Measurements from ENCODE around the gene SFRP2. TPM values are rescaled to one million over a fixed set of nuclear protein-coding genes. Genes with fewer than 3 reads are reported as not detected.

The SFRP2 gene
- total RNA-seq, 1 donor from 2014 or later = 203 TPM

GRCh38 chr4:153773236-153773690, 15.6 kb downstream of the SFRP2 start:
- Mint-ChIP-seq H3K27me3 (ENCODE audit: low read depth) (no peaks in the 10 kb centered on the region), H3K36me3 (ENCODE audit: low read depth) (peaks cover 33% of the 10 kb centered on the region), H3K9me3 (peaks cover 3% of the 10 kb centered on the region), H3K4me3 (no peak overlapping the region), H3K4me1 (peaks cover 13% of the 10 kb centered on the region), H3K27ac (ENCODE audit: unreplicated experiment) (no peak overlapping the region)
- no peak for TF ChIP-seq CTCF (conservative IDR thresholded peaks at IDR 0.05)
- DNase-seq (ENCODE audit: low read depth, low spot score) = no peak

GRCh38 chr4:153771046-153771445, 17.8 kb downstream of the SFRP2 start:
- DNase-seq (ENCODE audit: low read depth, low spot score) = no peak
- peaks cover 17% of the 10 kb centered on the region for H3K4me1 Mint-ChIP-seq
- TF ChIP-seq CTCF (conservative IDR thresholded peaks at IDR 0.05) = no peak
- H3K27ac Mint-ChIP-seq (ENCODE audit: unreplicated experiment) = no peak overlapping the region
- no peaks in the 10 kb centered on the region for H3K27me3 Mint-ChIP-seq (ENCODE audit: low read depth)
- no peak overlapping the region for H3K4me3 Mint-ChIP-seq
- peaks cover 24% of the 10 kb centered on the region for H3K36me3 Mint-ChIP-seq (ENCODE audit: low read depth)
- H3K9me3 Mint-ChIP-seq = peaks cover 2% of the 10 kb centered on the region

- TF ChIP-seq CTCF (conservative IDR thresholded peaks at IDR 0.05) = no peak
- Mint-ChIP-seq H3K4me3 (no peak overlapping the region), H3K9me3 (peaks cover 3% of the 10 kb centered on the region), H3K4me1 (peaks cover 60% of the 10 kb centered on the region), H3K27me3 (ENCODE audit: low read depth) (no peaks in the 10 kb centered on the region), H3K36me3 (ENCODE audit: low read depth) (peaks cover 15% of the 10 kb centered on the region), H3K27ac (ENCODE audit: unreplicated experiment) (no peak overlapping the region)
- no peak for DNase-seq (ENCODE audit: low read depth, low spot score)
These were observed 22.1 kb downstream of the SFRP2 start for GRCh38 chr4:153766758-153767157.

GRCh38 chr4:153765894-153766293, 23.0 kb downstream of the SFRP2 start:
- H3K9me3 Mint-ChIP-seq = peaks cover 3% of the 10 kb centered on the region
- H3K4me3 Mint-ChIP-seq = peak overlapping the region; percentile 67

GRCh38 chr4:153764601-153765368, 24.1 kb downstream of the SFRP2 start:
- Mint-ChIP-seq H3K9me3 (peaks cover 3% of the 10 kb centered on the region), H3K27me3 (ENCODE audit: low read depth) (no peaks in the 10 kb centered on the region), H3K27ac (ENCODE audit: unreplicated experiment) (peak overlapping the region; percentile 85), H3K36me3 (ENCODE audit: low read depth) (peaks cover 12% of the 10 kb centered on the region), H3K4me3 (peak overlapping the region; percentile 67), H3K4me1 (peaks cover 70% of the 10 kb centered on the region)
- DNase-seq (ENCODE audit: low read depth, low spot score) = no peak
- no peak for TF ChIP-seq CTCF (conservative IDR thresholded peaks at IDR 0.05)

More at GRCh38 chr4:153765894-153766293, 23.0 kb downstream of the SFRP2 start:
- no peak for DNase-seq (ENCODE audit: low read depth, low spot score)
- peaks cover 15% of the 10 kb centered on the region for H3K36me3 Mint-ChIP-seq (ENCODE audit: low read depth)
- no peak overlapping the region for H3K27ac Mint-ChIP-seq (ENCODE audit: unreplicated experiment)
- no peak for TF ChIP-seq CTCF (conservative IDR thresholded peaks at IDR 0.05)
- H3K27me3 Mint-ChIP-seq (ENCODE audit: low read depth) = no peaks in the 10 kb centered on the region
- H3K4me1 Mint-ChIP-seq = peaks cover 66% of the 10 kb centered on the region
